HG03432 (cell line): ENCODE data around the gene MAMDC2.

Experiments used
- ATAC-seq: cut with Tn5 transposase; IDR thresholded peaks from one replicate; pipeline ENCODE4 v1.9.1; 2021; ENCODE audit warnings: mild to moderate bottlenecking, moderate library complexity; ENCODE audit not compliant: unreplicated experiment

The MAMDC2 gene

GRCh38 chr9:70061776-70062175 is 18.1 kb downstream of the MAMDC2 start:
- no peak for ATAC-seq

- ATAC-seq: no peak
Measured at GRCh38 chr9:70064496-70064895, 20.8 kb downstream of the MAMDC2 start.

GRCh38 chr9:70065572-70065971 is 21.9 kb downstream of the MAMDC2 start:
- ATAC-seq: no peak

GRCh38 chr9:70066418-70066817 is 22.8 kb downstream of the MAMDC2 start:
- no peak for ATAC-seq

- ATAC-seq: no peak
Measured at GRCh38 chr9:70066874-70067273, 23.2 kb downstream of the MAMDC2 start.

GRCh38 chr9:70069704-70070103 is 26.1 kb downstream of the MAMDC2 start:
- no peak for ATAC-seq

GRCh38 chr9:70073193-70073592 is 29.5 kb downstream of the MAMDC2 start:
- no peak for ATAC-seq

- no peak for ATAC-seq
Measured at GRCh38 chr9:70073756-70074155, 30.1 kb downstream of the MAMDC2 start.

- no peak for ATAC-seq
Measured at GRCh38 chr9:70076678-70077077, 33.0 kb downstream of the MAMDC2 start.

GRCh38 chr9:70079417-70080037 is 35.9 kb downstream of the MAMDC2 start:
- no peak for ATAC-seq

- ATAC-seq: no peak
Measured at GRCh38 chr9:70080481-70081119, 37.0 kb downstream of the MAMDC2 start.

- no peak for ATAC-seq
Measured at GRCh38 chr9:70081120-70081495, 37.5 kb downstream of the MAMDC2 start.

- ATAC-seq: no peak
Measured at GRCh38 chr9:70083429-70083828, 39.8 kb downstream of the MAMDC2 start.

GRCh38 chr9:70085241-70085640 is 41.6 kb downstream of the MAMDC2 start:
- no peak for ATAC-seq

GRCh38 chr9:70091103-70091502 is 47.5 kb downstream of the MAMDC2 start:
- no peak for ATAC-seq

- no peak for ATAC-seq
Measured at GRCh38 chr9:70091572-70091971, 47.9 kb downstream of the MAMDC2 start.

- ATAC-seq: no peak
Measured at GRCh38 chr9:70092190-70092589, 48.5 kb downstream of the MAMDC2 start.

- ATAC-seq: no peak
Measured at GRCh38 chr9:70093095-70093494, 49.4 kb downstream of the MAMDC2 start.

- ATAC-seq: no peak
Measured at GRCh38 chr9:70093944-70094343, 50.3 kb downstream of the MAMDC2 start.

GRCh38 chr9:70094747-70095146 is 51.1 kb downstream of the MAMDC2 start:
- no peak for ATAC-seq

GRCh38 chr9:70097187-70097586 is 53.5 kb downstream of the MAMDC2 start:
- no peak for ATAC-seq

GRCh38 chr9:70100362-70100761 is 56.7 kb downstream of the MAMDC2 start:
- no peak for ATAC-seq

GRCh38 chr9:70101265-70101664 is 57.6 kb downstream of the MAMDC2 start:
- ATAC-seq: no peak
